Ovary (tissue), 9 donors: ENCODE results near the gene PTPRN2. TPM values are rescaled to one million over a fixed set of nuclear protein-coding genes. Genes with fewer than 3 reads are reported as not detected.

Experiments
- DNase-seq, 5 donors: peaks; one replicate each; pipeline ENCODE4 v3.0.0-alpha.2; 2019 to 2020
- H3K27ac ChIP-seq, 2 donors: fragments of 200-600 bp; one replicate each; pipeline versions ENCODE4 v1.5.1 to v1.8.0; 2019 to 2022
- H3K27me3 ChIP-seq: fragments of 200-600 bp; one replicate; pipeline ENCODE4 v1.8.0; 2022
- H3K36me3 ChIP-seq: fragments of 200-600 bp; sonication (generic); one replicate; pipeline ENCODE4 v1.5.1; 2019
- H3K4me1 ChIP-seq: one replicate; pipeline ENCODE4 v1.8.1; 2013; ENCODE audit warnings: mild to moderate bottlenecking, moderate library complexity; ENCODE audit not compliant: insufficient read depth
- H3K4me3 ChIP-seq: fragments of 200-600 bp; sonication (generic); one replicate; pipeline ENCODE4 v1.5.1; 2017
- H3K9me3 ChIP-seq, 2 donors: fragments of 200-600 bp in 1 of 2; sonication (generic) in 1 of 2; one replicate each; pipeline versions ENCODE4 v1.5.1 to v1.8.1; 2013 to 2019; ENCODE audit warnings: mild to moderate bottlenecking in 1 of 2, moderate library complexity in 1 of 2
- CTCF ChIP-seq, 3 donors: fragments of 450-650 bp in 2 of 3; fragments of 200-600 bp in 1 of 3; IDR thresholded peaks; one replicate each; pipeline versions ENCODE4 v1.5.1 to v1.8.0; 2016 to 2022; ENCODE audit warnings: antibody characterized with exemption in 3 of 3, mild to moderate bottlenecking in 1 of 3
- EP300 ChIP-seq: sonication (generic); formaldehyde crosslinking; IDR thresholded peaks from one replicate; pipeline ENCODE4 v1.6.1; 2017; ENCODE audit warnings: antibody characterized with exemption
- POLR2A ChIP-seq: fragments of 450-650 bp; IDR thresholded peaks from one replicate; pipeline ENCODE4 v1.6.1; 2017; ENCODE audit warnings: antibody characterized with exemption, mild to moderate bottlenecking, moderate library complexity
- WGBS, 3 donors: extraction: QIAGEN DNeasy Blood & Tissue Kit in 1 of 3; methylation state at CpG; one replicate each; pipeline versions ENCODE4 v1.1.5 to v1.1.7; 2013 to 2017; 5-methylcytosine and 5-hydroxymethylcytosine counted together
- intact Hi-C, 4 donors: fragments of 100-400 bp; cut with DNase I; formaldehyde crosslinking; loops; one replicate each; pipeline versions ENCODE4 v1.11.0 to v1.15.1; 2022 to 2023
- polyA plus RNA-seq, 2 donors: library from polyadenylated mRNA; stranded (reverse); fragments of 200-250 nt in 1 of 2; fragments of 350-450 nt in 1 of 2; fragmentation: Illumina TruSeq in 1 of 2; extraction: RNeasy Lipid Tissue Mini Kit (QIAGEN cat#74804) in 1 of 2; gene quantifications; one replicate each; pipeline ENCODE4 v1.2.3, GENCODE V29; 2013 to 2014
- total RNA-seq, 7 donors: library from RNA; depleted of rRNA in 2 of 7; stranded (reverse); fragments of >200 nt in 2 of 7; fragmentation: NEBNext Ultra II Directional in 3 of 7; extraction: Animal tissue kit (Norgen Biotek cat#: 25700) in 3 of 7; gene quantifications; one replicate each; pipeline versions ENCODE4 v1.1.0 to v1.2.4, GENCODE V29; 2016 to 2023
- donor health status: DM: no; HTN: no; CAD: no; lungs with moderate emphysema.
- donor health status: DM: no; HTN: no; CAD: no.
- donor health status: Bipolar disorder and iron deficiency.
- donor health status: DM: yes; HTN: yes; CAD: no.
- donor health status: DM: no; HTN: no; CAD: no.
- donor health status: DM: yes; HTN: yes; CAD: no.

PTPRN2 gene
- total and polyA plus RNA-seq, 9 donors = 3.5 to 11.1 (median 5.9) TPM

DNA sequence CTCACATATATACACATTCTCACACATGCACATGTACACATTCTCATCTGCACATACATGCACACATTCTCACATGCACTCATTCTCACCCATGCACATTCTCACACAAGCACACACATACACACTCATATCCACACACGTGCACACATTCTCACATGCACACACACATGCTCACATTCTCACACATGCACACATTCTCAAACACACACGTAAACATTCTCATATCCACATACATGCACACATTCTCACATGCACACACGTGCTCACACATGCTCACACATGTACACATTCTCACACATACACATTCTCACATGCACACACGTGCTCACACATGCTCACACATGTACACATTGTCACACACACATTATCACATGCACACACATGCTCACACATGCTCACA, 260.6 kb downstream of the PTPRN2 start:
- WGBS, 3 donors = 79 to 83% (median 83%) methylated on average over 4 of the region's 4 CpGs

DNA sequence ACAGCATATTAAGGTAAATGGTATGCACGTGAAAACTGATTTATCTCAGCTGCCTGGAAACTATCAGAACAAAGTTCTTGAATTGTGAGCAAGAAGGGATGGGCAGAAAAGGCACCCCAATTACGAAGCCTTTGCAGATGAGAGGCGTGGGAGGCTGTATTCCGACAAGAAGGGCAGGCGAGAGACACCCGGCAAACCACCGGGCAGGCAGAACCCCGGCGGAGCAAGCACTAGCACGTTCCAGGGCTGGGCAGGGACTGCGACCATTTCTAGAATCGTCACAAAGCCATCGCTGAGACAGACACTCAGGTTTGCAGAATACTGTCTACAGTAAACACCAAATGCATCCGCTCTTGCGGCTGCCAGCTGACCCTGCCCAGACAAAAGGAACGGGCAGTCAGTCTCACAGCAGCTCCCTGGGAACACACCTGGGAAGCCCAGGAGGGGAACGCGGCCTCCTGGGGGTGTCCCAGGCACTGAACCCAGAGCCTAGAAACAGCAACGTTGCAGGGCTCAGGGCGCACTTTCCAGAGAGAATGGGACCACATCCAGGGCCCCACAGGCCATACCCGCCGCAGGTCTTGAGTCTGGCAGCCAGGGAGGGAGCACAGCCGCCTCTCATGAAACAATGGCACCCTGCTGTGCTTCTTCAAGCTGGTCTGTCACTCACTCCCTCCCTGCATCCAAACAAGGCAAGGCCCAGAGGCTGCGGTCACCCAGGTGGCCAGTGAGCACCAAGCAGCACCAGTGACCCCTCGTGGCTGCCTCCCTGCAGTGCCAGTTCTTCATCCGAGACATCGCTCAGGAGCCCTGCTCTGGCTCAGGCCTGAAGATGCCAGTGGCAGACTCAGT, 261.9 kb downstream of the PTPRN2 start:
- Histone ChIP-seq H3K4me1 (no peaks in the 10 kb centered on the region), H3K27ac (no peak overlapping the region), H3K36me3 (no peaks in the 10 kb centered on the region), H3K9me3 (no peaks in the 10 kb centered on the region), H3K4me3 (no peak overlapping the region), H3K27me3 (no peaks in the 10 kb centered on the region)
- DNase-seq = no peak
- no peak for TF ChIP-seq POLR2A
- no peak for TF ChIP-seq EP300
- TF ChIP-seq CTCF (IDR thresholded peaks at IDR 0.05) = no peak
- intact Hi-C loops = no loop called here
- WGBS, 3 donors = 26 to 47% (median 35%) methylated on average over 22 to 27 of the region's 27 CpGs

More for the DNA sequence above, 260.6 kb downstream of the PTPRN2 start:
- no peak overlapping the region for H3K4me3 ChIP-seq
- no peak for DNase-seq
- no peaks in the 10 kb centered on the region for H3K27me3 ChIP-seq
- intact Hi-C loops = no loop called here
- no peak for TF ChIP-seq EP300
- no peak for TF ChIP-seq CTCF (IDR thresholded peaks at IDR 0.05)
- TF ChIP-seq POLR2A = no peak
- H3K36me3 ChIP-seq = no peaks in the 10 kb centered on the region
- no peak overlapping the region for H3K27ac ChIP-seq
- H3K9me3 ChIP-seq = no peaks in the 10 kb centered on the region
- no peaks in the 10 kb centered on the region for H3K4me1 ChIP-seq

DNA sequence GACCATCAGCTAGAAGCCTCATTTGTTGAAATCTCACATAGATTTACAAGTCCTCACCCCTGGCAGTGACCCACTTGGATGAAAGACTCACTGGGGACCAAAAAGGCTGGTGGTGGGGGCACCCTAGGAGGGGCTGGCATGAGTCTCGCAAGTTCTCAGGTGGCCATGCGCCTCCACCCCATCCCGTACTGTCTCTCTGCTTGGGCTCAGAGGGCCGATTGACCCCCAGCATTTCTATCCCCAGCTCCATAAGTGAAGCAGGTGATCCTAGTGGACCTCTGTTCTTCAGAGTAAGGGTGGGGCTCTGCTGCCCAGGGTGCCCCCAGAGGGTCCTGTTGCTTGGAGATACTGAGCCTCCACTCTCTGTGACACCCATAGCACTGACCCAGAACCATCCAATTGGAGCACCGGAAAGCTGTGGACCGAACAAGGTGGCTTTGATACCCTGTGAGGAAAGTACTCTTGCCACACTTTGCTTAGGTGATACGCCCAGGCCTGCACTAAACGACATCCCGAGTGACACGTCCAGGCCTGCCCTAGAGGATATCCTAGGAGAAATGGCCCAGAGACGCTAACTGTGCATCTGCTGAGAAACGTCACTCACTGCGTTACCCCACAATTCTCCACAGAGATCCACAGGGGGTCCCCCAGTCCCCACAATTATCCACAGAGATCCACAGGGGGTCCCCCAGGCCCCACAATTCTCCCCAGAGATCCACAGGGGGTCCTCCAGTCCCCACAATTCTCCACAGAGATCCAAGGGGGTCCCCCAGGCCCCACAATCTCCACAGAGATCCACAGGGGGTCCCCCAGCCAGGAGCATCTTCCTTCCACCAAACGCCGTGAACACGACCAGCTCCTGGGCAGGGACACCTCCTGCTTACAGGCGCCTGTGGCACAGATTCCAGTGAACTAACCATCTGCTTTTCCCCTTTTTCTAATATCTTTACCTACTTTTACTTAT, 262.9 kb downstream of the PTPRN2 start:
- H3K4me3 ChIP-seq = no peak overlapping the region
- no peaks in the 10 kb centered on the region for H3K36me3 ChIP-seq
- WGBS, 3 donors = 80 to 84% (median 81%) methylated on average over 17 of the region's 17 CpGs
- DNase-seq = no peak
- intact Hi-C loops = no loop called here
- no peak overlapping the region for H3K27ac ChIP-seq
- TF ChIP-seq POLR2A (no peak), CTCF (IDR thresholded peaks at IDR 0.05) (no peak), EP300 (no peak)
- no peaks in the 10 kb centered on the region for H3K9me3 ChIP-seq
- H3K27me3 ChIP-seq = no peaks in the 10 kb centered on the region
- no peaks in the 10 kb centered on the region for H3K4me1 ChIP-seq

DNA sequence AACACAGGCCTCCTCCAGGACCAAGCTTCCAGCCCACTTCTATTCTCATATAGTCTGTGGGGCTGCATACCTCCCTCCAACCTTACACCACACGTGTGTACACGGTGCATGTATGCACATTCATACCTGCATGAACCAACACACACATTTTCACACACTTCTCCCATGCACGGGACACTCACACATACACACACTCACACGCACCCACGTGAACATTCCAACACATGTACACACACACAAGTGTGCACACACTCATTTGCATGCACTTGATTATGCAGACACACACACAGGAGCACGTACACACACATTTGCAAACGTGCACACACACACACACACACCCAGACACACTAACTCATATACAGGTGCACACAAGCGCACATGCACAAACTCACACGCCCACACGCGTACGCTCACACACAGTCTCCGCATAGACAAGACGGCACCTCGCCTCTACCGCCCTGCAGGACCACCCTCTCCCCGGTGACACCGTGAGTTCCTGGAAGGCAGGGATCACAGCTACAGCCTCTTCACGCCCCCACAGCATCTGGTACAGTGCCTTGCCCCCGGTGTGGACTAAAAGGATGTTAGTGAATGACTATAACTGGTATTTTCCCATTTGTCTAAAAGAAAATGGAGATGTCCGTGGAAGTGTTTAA, 263.8 kb downstream of the PTPRN2 start:
- no peak overlapping the region for H3K27ac ChIP-seq
- intact Hi-C loops = no loop called here
- H3K4me1 ChIP-seq = no peaks in the 10 kb centered on the region
- TF ChIP-seq CTCF (IDR thresholded peaks at IDR 0.05) (no peak), POLR2A (no peak)
- no peaks in the 10 kb centered on the region for H3K9me3 ChIP-seq
- no peak for DNase-seq
- H3K36me3 ChIP-seq = no peaks in the 10 kb centered on the region
- 79 to 83% (median 81%) methylated on average over 21 of the region's 21 CpGs for WGBS, 3 donors
- no peak overlapping the region for H3K4me3 ChIP-seq
- H3K27me3 ChIP-seq = no peaks in the 10 kb centered on the region
